Hepatocyte (in vitro differentiated cells): ENCODE measurements around the gene SFRP2. TPM values are rescaled to one million over a fixed set of nuclear protein-coding genes. Genes with fewer than 3 reads are reported as not detected.

Experiments used
- DNase-seq: peaks from one replicate; pipeline ENCODE4 v3.0.0-alpha.2; 2016; ENCODE audit warnings: low spot score
- H2AFZ ChIP-seq: fragments of 200-600 bp; sonication (generic); 2 replicates; pipeline ENCODE4 v1.6.0; 2016; ENCODE audit warnings: antibody characterized with exemption, mild to moderate bottlenecking
- H3K27ac ChIP-seq: fragments of 200-600 bp; sonication (generic); 2 replicates; pipeline ENCODE4 v1.5.1; 2016; ENCODE audit warnings: mild to moderate bottlenecking
- H3K27me3 ChIP-seq: fragments of 200-600 bp; sonication (generic); 2 replicates; pipeline ENCODE4 v1.6.1; 2016
- H3K36me3 ChIP-seq: fragments of 200-600 bp; sonication (generic); replicated peaks from 2 replicates; pipeline ENCODE4 v1.5.1; 2016; ENCODE audit warnings: low read depth; ENCODE audit not compliant: insufficient read depth
- H3K4me1 ChIP-seq: fragments of 200-600 bp; sonication (generic); 2 replicates; pipeline ENCODE4 v1.5.1; 2016; ENCODE audit warnings: mild to moderate bottlenecking, moderate library complexity; ENCODE audit not compliant: insufficient read depth
- H3K4me2 ChIP-seq: fragments of 200-600 bp; sonication (generic); 2 replicates; pipeline ENCODE4 v1.6.0; 2016
- H3K4me3 ChIP-seq: fragments of 200-600 bp; sonication (generic); 2 replicates; pipeline ENCODE4 v1.5.1; 2016; ENCODE audit warnings: mild to moderate bottlenecking
- H3K79me2 ChIP-seq: fragments of 200-600 bp; sonication (generic); 2 replicates; pipeline ENCODE4 v1.6.0; 2017; ENCODE audit warnings: mild to moderate bottlenecking
- H3K9me2 ChIP-seq: fragments of 200-600 bp; sonication (generic); replicated peaks from 2 replicates; pipeline ENCODE4 v1.6.0; 2017; ENCODE audit warnings: mild to moderate bottlenecking; ENCODE audit not compliant: insufficient read depth
- H3K9me3 ChIP-seq: fragments of 200-600 bp; sonication (generic); 2 replicates; pipeline ENCODE4 v1.5.1; 2016; ENCODE audit warnings: low read depth, mild to moderate bottlenecking
- H4K20me1 ChIP-seq: fragments of 200-600 bp; sonication (generic); 2 replicates; pipeline ENCODE4 v1.6.0; 2016; ENCODE audit warnings: mild to moderate bottlenecking; ENCODE audit not compliant: insufficient read depth, poor library complexity, severe bottlenecking
- CTCF ChIP-seq: fragments of 200-600 bp; sonication (generic); IDR thresholded peaks from 2 replicates; pipeline ENCODE4 v1.5.1; 2016; ENCODE audit warnings: antibody characterized with exemption, mild to moderate bottlenecking; ENCODE audit not compliant: poor library complexity
- EZH2 ChIP-seq: fragments of 200-600 bp; sonication (generic); IDR thresholded peaks from 2 replicates; pipeline ENCODE4 v1.6.1; 2016; ENCODE audit warnings: antibody characterized with exemption, mild to moderate bottlenecking, borderline replicate concordance
- EZH2phosphoT487 ChIP-seq: fragments of 200-600 bp; sonication (generic); IDR thresholded peaks from one replicate; pipeline ENCODE4 v1.6.1; 2018; ENCODE audit warnings: antibody characterized with exemption, mild to moderate bottlenecking, low read depth, moderate library complexity; ENCODE audit not compliant: unreplicated experiment, severe bottlenecking
- WGBS: methylation state at CpG from one replicate; pipeline ENCODE4 v1.1.6; 2016; ENCODE audit warnings: low lambda C conversion rate; ENCODE audit errors: missing lambda C conversion rate; 5-methylcytosine and 5-hydroxymethylcytosine counted together
- polyA plus RNA-seq: library from polyadenylated mRNA; unstranded; fragments of >200 nt; fragmentation: Nextera tagmentation; extraction: Ambion mirVana; gene quantifications from 2 replicates; pipeline ENCODE4 v1.2.1, GENCODE V29; 2016
- total RNA-seq: library from RNA; depleted of rRNA; stranded (reverse); fragments of >200 nt; gene quantifications from 2 replicates; pipeline ENCODE4 v1.2.3, GENCODE V29; 2014

The SFRP2 gene
- total and polyA plus RNA-seq, 2 experiments from 2014 or later: 15.0 to 42.8 TPM

GRCh38 chr4:153733751-153734448, 55.0 kb downstream of the SFRP2 start:
- no peak for TF ChIP-seq EZH2phosphoT487
- TF ChIP-seq CTCF: no peak
- TF ChIP-seq EZH2: no peak
- H3K9me2 ChIP-seq: no peaks in the 10 kb centered on the region
- H3K79me2 ChIP-seq: no peaks in the 10 kb centered on the region
- H3K27ac ChIP-seq: no peak overlapping the region
- no peak overlapping the region for H2AFZ ChIP-seq
- no peak overlapping the region for H3K4me2 ChIP-seq
- no peaks in the 10 kb centered on the region for H3K27me3 ChIP-seq
- no peaks in the 10 kb centered on the region for H3K36me3 ChIP-seq
- no peak overlapping the region for H3K4me3 ChIP-seq
- DNase-seq: no peak
- no peaks in the 10 kb centered on the region for H4K20me1 ChIP-seq
- H3K4me1 ChIP-seq: peaks cover 5% of the 10 kb centered on the region
- no peaks in the 10 kb centered on the region for H3K9me3 ChIP-seq
- 77% methylated on average over 4 of the region's 4 CpGs for WGBS

- Histone ChIP-seq H3K27ac (no peak overlapping the region), H3K4me3 (no peak overlapping the region), H3K79me2 (no peaks in the 10 kb centered on the region), H3K36me3 (no peaks in the 10 kb centered on the region), H3K9me2 (no peaks in the 10 kb centered on the region), H3K4me2 (peak overlapping the region; percentile 2), H4K20me1 (no peaks in the 10 kb centered on the region), H3K27me3 (no peaks in the 10 kb centered on the region), H3K4me1 (peaks cover 5% of the 10 kb centered on the region), H2AFZ (no peak overlapping the region), H3K9me3 (no peaks in the 10 kb centered on the region)
- TF ChIP-seq CTCF: no peak
- no peak for TF ChIP-seq EZH2phosphoT487
- TF ChIP-seq EZH2: no peak
- WGBS: 42% methylated on average over 3 of the region's 3 CpGs
- DNase-seq: peak; percentile 9
These were observed 57.6 kb downstream of the SFRP2 start for GRCh38 chr4:153731239-153731638.

Other genes starting within 250 kb of the SFRP2 start
- 6.6 and 10.6 TPM in 2 replicates for gene TLR2, start 104.8 kb downstream of the SFRP2 start, total RNA-seq
- 1.7 and 1.8 TPM in 2 replicates for gene TLR2, start 104.8 kb downstream of the SFRP2 start, polyA plus RNA-seq
- 2.1 and 2.8 TPM in 2 replicates for gene RNF175, start 29.1 kb downstream of the SFRP2 start, total RNA-seq
- gene RNF175, start 29.1 kb downstream of the SFRP2 start, polyA plus RNA-seq: 2.6 and 2.8 TPM in 2 replicates